ENCODE measurements around the gene TNNI2.

TNNI2 gene

DNA sequence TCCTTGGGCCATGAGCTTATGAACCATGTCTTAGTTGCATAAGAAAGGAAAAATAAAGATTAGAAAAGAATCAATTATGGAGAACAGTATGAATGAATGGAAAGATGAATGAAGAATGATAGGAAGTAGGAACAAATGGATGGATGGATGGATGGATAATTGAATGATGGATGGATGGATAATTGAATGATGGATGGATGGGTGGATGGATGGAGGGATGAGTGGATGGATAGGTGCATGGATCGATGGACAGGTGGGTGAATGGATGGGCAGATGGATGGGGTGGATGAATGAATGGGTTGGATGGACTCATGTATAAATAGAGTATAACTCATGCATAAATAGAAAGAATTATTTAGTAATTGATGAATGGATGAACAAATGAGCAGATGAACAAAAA is 21.3 kb downstream of the TNNI2 start:
- DNase-seq (ENCODE audit: low read depth, low spot score): no peak

GRCh38 chr11:1861435-1862411 is 22.9 kb downstream of the TNNI2 start:
- DNase-seq (ENCODE audit: low read depth, low spot score): no peak

- DNase-seq (ENCODE audit: low read depth, low spot score): no peak
Observed at GRCh38 chr11:1862588-1863351, 24.0 kb downstream of the TNNI2 start.

GRCh38 chr11:1863352-1864216 is 24.8 kb downstream of the TNNI2 start:
- no peak for DNase-seq (ENCODE audit: low read depth, low spot score)

DNA sequence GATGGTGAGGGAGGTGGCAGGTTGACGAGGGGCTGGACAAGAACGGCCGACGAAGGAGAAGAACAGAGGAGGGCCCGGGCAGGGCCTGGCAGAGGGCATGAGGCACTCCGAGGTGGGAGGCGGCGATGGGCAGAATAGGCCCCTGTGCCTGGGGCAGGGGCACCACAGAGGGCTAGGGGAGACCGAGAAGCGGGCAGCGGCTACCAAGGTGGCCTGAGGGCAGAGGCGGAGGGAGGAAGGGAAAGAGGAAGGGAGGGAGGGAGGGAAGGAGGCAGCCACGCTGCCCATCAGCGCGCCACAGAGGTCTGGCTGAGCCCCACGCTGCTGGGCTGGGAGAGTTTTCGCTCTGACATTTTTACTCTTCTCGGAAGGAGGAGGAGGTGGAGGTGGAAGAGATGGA is 25.4 kb downstream of the TNNI2 start:
- DNase-seq (ENCODE audit: low read depth, low spot score): no peak

GRCh38 chr11:1864831-1865665 is 26.3 kb downstream of the TNNI2 start:
- DNase-seq (ENCODE audit: low read depth, low spot score): no peak

DNA sequence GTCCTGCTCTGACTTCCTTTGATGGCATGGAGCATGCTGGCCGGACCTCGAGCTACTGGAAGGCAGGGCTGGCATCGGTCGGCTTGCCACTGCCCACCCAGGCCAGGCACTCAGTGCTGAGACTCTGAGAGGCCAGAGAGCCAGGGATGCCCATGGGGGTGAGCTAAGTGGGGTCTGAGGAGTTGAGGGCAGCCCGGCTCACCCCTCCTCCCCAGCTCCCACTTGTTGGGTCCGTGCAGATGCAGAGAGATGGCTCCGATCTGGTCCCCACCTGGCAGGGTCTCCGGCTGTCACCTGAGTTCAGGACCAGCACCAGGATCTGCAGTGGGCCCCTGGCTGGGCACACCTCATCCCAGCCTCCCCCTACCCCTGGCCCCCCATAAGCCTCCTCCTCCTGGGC is 27.4 kb downstream of the TNNI2 start:
- no peak for DNase-seq (ENCODE audit: low read depth, low spot score)

DNA sequence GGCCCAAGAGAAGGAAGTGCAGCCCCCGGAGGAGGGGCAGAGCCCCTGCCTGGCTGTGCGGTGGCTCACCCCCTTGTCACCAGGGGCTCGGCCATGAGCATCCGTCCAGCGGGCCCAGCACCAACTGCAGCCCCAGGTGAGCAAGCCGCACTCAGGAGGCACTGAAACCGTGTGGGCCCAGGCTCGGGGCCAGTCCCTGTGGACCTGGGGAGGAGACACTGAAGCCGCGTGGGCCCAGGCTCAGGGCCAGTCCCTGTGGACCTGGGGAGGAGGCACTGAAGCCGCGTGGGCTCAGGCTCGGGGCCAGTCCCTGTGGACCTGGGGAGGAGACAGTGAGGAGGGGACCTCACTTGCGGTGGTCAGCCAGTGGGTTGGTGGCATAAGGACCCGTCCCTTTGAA is 28.0 kb downstream of the TNNI2 start:
- DNase-seq (ENCODE audit: low read depth, low spot score): no peak

GRCh38 chr11:1867381-1867780 is 28.6 kb downstream of the TNNI2 start:
- no peak for DNase-seq (ENCODE audit: low read depth, low spot score)

DNA sequence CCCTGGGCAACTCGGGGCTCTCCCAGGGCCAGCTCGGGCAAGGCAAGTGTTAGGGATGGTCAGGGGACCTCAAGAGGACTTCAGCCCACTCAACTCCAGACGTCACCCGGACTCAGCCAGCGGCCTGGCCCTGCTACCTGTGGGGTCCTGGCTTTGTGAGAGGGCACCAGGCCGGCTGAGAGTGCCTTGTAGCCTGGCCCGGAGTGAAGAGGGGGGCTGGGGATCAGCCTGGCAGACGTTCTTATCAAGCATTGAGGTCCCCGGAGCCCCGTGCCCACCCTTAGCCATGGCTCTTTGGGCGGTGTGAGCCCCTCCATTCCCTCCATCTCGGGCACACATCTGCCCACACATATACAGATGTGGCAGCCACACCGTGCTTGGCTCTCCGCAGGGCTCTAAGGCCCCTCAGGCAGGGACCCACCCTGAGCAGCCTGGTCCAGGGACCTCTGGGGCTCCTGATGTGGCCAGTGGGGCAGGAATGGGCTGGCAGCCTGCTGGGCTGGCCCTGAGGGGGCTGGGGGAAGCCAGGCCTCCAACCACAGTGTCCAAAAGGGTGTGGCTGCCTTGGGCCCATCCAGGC is 29.4 kb downstream of the TNNI2 start:
- DNase-seq (ENCODE audit: low read depth, low spot score): no peak

GRCh38 chr11:1868636-1869291 is 30.0 kb downstream of the TNNI2 start:
- no peak for DNase-seq (ENCODE audit: low read depth, low spot score)

- no peak for DNase-seq (ENCODE audit: low read depth, low spot score)
Observed at GRCh38 chr11:1869427-1870325, 30.9 kb downstream of the TNNI2 start.

DNA sequence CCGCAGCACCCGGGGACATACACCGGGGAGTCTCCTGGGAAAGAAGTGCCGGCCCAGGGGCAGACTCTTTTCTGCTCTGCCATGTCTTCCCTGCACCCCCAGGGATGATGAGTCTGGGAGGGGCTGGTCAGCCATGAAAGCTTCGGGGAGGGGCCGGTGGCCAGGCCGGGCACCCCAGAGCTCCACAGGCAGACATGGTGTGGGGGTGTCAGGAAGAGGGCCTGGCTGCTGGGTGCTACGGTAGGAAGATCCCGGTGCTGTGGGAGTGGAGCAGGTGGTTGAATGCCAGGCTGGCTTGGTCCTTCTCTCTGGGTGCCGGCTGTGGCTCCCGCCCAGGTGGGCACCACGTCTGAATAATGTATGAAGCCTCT is 31.5 kb downstream of the TNNI2 start:
- no peak for DNase-seq (ENCODE audit: low read depth, low spot score)

- no peak for DNase-seq (ENCODE audit: low read depth, low spot score)
Observed at GRCh38 chr11:1870721-1871466, 32.1 kb downstream of the TNNI2 start.

GRCh38 chr11:1871531-1871930 is 32.8 kb downstream of the TNNI2 start:
- no peak for DNase-seq (ENCODE audit: low read depth, low spot score)

- no peak for DNase-seq (ENCODE audit: low read depth, low spot score)
Observed at GRCh38 chr11:1872267-1872985, 33.6 kb downstream of the TNNI2 start.

DNA sequence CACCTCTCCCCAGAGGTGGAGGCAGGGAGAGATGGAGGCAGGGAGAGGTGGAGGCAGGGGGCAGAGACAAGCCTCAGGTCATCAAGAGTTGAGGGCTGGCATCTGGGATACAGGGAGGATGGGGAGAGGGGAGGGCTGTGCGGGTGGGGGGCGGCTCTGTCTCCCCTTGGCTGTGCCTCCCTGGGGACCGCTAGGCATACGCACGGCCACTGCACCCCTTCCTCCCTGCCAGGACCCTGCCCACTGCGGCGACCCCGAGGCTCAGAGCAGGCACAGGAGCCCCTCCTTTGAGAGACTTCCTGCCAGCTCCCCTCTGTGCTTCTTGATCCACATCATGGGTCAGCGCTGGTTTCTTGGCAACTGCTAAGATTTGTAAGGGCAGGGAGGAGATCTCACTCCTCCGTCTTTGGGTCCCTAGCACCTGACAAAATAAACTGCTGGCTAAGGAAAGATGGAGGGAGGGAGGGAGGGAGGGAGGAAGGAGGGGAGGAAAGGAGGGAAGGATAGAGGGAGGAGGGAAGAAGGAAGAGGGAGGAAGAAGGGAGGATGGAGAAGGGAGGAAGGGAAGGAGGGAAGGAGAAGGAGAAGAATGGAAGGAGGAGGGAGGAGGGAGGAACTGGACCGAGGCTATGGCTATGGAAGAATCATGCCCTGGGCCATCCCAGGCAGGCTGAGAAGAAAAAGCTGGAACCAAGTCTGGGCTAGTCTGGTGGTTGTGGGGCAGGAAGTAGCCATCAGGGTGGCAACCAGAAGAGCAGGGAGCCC is 34.4 kb downstream of the TNNI2 start:
- no peak for DNase-seq (ENCODE audit: low read depth, low spot score)

All from iPS DF 19.7 (cell line).